Stimulated activated CD8-positive, alpha-beta memory T cell treated with anti-CD3 and anti-CD28 coated beads, Interleukin-15, amount 100 ng/mL, for 24 hours (primary cell): Measurements from ENCODE around the gene VAMP5.

Experiments
- DNase-seq: peaks from one replicate; pipeline ENCODE4 v3.0.0-alpha.2; 2020; ENCODE audit warnings: low read depth

The VAMP5 gene

DNA sequence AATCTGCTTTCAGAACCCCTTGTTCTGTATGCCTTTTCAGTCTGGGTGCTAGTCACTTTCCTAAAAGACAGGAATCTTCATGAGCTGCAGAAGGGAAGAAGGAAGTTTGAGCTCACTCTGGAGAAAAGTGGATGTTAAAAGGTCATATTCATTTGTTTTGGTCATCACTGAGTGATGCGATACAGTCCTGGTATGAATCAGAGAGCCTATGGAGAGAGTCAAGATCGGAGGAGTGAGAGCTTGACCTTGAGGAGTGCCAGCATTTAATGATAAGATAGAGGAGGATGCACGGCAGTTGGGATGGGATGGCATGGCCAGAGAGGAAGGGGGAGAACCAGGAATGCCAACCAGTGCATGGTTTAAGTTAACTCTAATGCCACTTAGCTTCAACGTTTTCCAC is 51.4 kb downstream of the VAMP5 start:
- no peak for DNase-seq

DNA sequence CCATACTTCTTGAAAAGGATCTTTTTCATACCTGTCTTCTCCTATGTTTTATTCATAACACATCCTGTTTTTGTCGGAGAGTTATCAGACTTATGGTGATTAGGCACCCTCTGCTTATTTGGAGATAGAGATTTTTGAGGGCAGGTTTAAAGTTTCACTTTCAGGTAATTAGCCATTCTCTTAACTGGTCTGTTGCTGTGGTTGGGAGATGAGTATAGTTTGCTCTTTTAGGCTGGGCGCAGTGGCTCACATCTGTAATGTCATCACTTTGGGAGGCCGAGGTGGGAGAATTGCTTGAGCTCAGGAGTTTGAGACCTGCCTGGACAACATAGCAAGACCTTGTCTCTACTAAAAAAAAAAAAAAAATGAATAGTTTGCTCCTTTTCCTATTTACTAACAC is 58.5 kb downstream of the VAMP5 start:
- no peak for DNase-seq
